Right lobe of liver (tissue), 6 donors: Measurements from ENCODE around the gene DYSF. TPM values are rescaled to one million over a fixed set of nuclear protein-coding genes. Genes with fewer than 3 reads are reported as not detected.

Experiments used
- ATAC-seq, 4 donors: fragments of 200-7000 bp; cut with Tn5 transposase; one replicate each; pipeline ENCODE4 v1.9.1; 2020; ENCODE audit warnings: mild to moderate bottlenecking in 4 of 4, moderate library complexity in 4 of 4
- DNase-seq, 3 donors: peaks; one replicate each; pipeline ENCODE4 v3.0.0-alpha.2; 2020
- H3K27ac ChIP-seq, 3 donors: fragments of 200-600 bp; one replicate each; pipeline ENCODE4 v1.8.0; 2022
- H3K27me3 ChIP-seq, 2 donors: fragments of 200-600 bp; one replicate each; pipeline ENCODE4 v1.8.0; 2022
- H3K36me3 ChIP-seq, 4 donors: fragments of 200-600 bp; sonication (generic) in 1 of 4; one replicate each; pipeline versions ENCODE4 v1.5.1 to v1.8.0; 2017 to 2022; ENCODE audit warnings: control low read depth in 1 of 4
- H3K4me1 ChIP-seq, 4 donors: fragments of 200-600 bp; sonication (generic) in 1 of 4; one replicate each; pipeline versions ENCODE4 v1.5.1 to v1.8.0; 2017 to 2022; ENCODE audit warnings: control low read depth in 1 of 4
- H3K4me3 ChIP-seq, 3 donors: fragments of 200-600 bp; one replicate each; pipeline ENCODE4 v1.8.0; 2022
- H3K9me3 ChIP-seq, 4 donors: fragments of 200-600 bp; sonication (generic) in 1 of 4; one replicate each; pipeline versions ENCODE4 v1.5.1 to v1.8.0; 2017 to 2022; ENCODE audit warnings: control low read depth in 1 of 4
- POLR2A ChIP-seq: fragments of 450-650 bp; IDR thresholded peaks from one replicate; pipeline ENCODE4 v1.6.1; 2017; ENCODE audit warnings: antibody characterized with exemption, mild to moderate bottlenecking
- WGBS: methylation state at CpG from one replicate; pipeline ENCODE4 v1.1.6; 2018; ENCODE audit warnings: low coverage, low lambda C conversion rate; ENCODE audit not compliant: insufficient coverage; ENCODE audit errors: missing lambda C conversion rate; 5-methylcytosine and 5-hydroxymethylcytosine counted together
- intact Hi-C, 2 donors: fragments of 100-400 bp; cut with DNase I; formaldehyde crosslinking; loops; one replicate each; pipeline versions ENCODE4 v1.11.2 to v1.14.1; 2022
- total RNA-seq, 6 experiments: library from RNA; depleted of rRNA in 2 of 6; stranded (reverse); fragments of >200 nt in 2 of 6; fragmentation: NEBNext Ultra II Directional in 3 of 6; extraction: Animal tissue kit (Norgen Biotek cat#: 25700) in 3 of 6; gene quantifications; one replicate each; pipeline versions ENCODE4 v1.1.0 to v1.2.4, GENCODE V29; 2016 to 2023
- TF ChIP-seq, protein P1 (sequence below), 4 donors: fragments of 200-600 bp in 3 of 4; fragments of 450-650 bp in 1 of 4; IDR thresholded peaks; one replicate each; pipeline versions ENCODE4 v1.5.1 to v1.8.0; 2016 to 2022; ENCODE audit warnings: antibody characterized with exemption in 4 of 4, mild to moderate bottlenecking in 2 of 4
- donor health status: DM: no; HTN: yes; CAD: no.
- donor health status: DM: no; HTN: no; CAD: no.
- donor health status: DM: no; HTN: no; CAD: no.
- donor health status: DM: no; HTN: yes; CAD: no.
- donor health status: DM: no; HTN: yes; CAD: no.

DYSF gene
- total RNA-seq, 6 experiments from 2014 or later: 21.8 to 55.0 (median 32.9) TPM

GRCh38 chr2:71513721-71514120 is 60.4 kb downstream of the DYSF start:
- Histone ChIP-seq H3K27me3 (no peaks in the 10 kb centered on the region), H3K4me3 (no peak overlapping the region), H3K9me3 (no peaks in the 10 kb centered on the region), H3K27ac (no peak overlapping the region), H3K36me3 (peaks cover 0 to 6% (median 0%) of the 10 kb centered on the region in 4 donors), H3K4me1 (no peaks in the 10 kb centered on the region)
- TF ChIP-seq POLR2A: no peak
- TF ChIP-seq, protein P1, sequence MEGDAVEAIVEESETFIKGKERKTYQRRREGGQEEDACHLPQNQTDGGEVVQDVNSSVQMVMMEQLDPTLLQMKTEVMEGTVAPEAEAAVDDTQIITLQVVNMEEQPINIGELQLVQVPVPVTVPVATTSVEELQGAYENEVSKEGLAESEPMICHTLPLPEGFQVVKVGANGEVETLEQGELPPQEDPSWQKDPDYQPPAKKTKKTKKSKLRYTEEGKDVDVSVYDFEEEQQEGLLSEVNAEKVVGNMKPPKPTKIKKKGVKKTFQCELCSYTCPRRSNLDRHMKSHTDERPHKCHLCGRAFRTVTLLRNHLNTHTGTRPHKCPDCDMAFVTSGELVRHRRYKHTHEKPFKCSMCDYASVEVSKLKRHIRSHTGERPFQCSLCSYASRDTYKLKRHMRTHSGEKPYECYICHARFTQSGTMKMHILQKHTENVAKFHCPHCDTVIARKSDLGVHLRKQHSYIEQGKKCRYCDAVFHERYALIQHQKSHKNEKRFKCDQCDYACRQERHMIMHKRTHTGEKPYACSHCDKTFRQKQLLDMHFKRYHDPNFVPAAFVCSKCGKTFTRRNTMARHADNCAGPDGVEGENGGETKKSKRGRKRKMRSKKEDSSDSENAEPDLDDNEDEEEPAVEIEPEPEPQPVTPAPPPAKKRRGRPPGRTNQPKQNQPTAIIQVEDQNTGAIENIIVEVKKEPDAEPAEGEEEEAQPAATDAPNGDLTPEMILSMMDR (IDR thresholded peaks at IDR 0.05): no peak
- intact Hi-C loops: loop anchor here in 1 of 2 donors (10.0 kb wide), 1 partner anchor 209 kb away; no protein-coding TSS in a partner anchor
- no peak for DNase-seq
- ATAC-seq: no peak
- WGBS: 93% methylated on average over 7 of the region's 11 CpGs

- Histone ChIP-seq H3K9me3 (no peaks in the 10 kb centered on the region), H3K27ac (no peak overlapping the region), H3K36me3 (peaks cover 0 to 6% (median 0%) of the 10 kb centered on the region in 4 donors), H3K27me3 (no peaks in the 10 kb centered on the region), H3K4me3 (no peak overlapping the region), H3K4me1 (no peaks in the 10 kb centered on the region)
- DNase-seq: peak in 1 of 3 donors; percentile 28
- intact Hi-C loops: loop anchor here in 1 of 2 donors (10.0 kb wide), 1 partner anchor 212 kb away; no protein-coding TSS in a partner anchor
- TF ChIP-seq, protein P1 (IDR thresholded peaks at IDR 0.05): no peak
- TF ChIP-seq POLR2A: no peak
- 90% methylated on average over 12 of the region's 16 CpGs for WGBS
- no peak for ATAC-seq
Observed at GRCh38 chr2:71516253-71516888, 63.0 kb downstream of the DYSF start.

DNA sequence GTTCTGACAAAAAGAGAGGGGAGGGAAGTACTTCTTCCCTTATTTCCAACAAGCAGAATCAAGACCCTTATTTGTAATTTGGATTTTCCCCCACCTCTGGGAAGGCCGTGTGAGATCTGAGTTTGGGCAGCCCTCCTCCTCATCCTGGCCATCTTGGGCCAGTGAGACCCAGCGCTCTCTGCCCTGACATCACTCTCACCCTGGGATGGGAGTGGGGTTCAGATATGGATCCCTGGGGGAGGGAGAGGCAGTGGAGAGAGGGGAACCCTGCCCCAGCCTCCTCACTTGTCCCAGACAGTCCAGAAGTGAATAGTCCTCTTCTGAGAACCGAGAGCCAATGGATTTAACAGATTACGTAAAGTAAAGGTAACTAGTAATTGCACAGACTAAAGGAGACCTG is 64.5 kb downstream of the DYSF start:
- Histone ChIP-seq H3K4me3 (no peak overlapping the region), H3K36me3 (peaks cover 0 to 6% (median 0%) of the 10 kb centered on the region in 4 donors), H3K9me3 (no peaks in the 10 kb centered on the region), H3K27me3 (no peaks in the 10 kb centered on the region), H3K27ac (no peak overlapping the region), H3K4me1 (no peaks in the 10 kb centered on the region)
- intact Hi-C loops: loop anchor here in 1 of 2 donors (10.0 kb wide), 1 partner anchor 213 kb away; no protein-coding TSS in a partner anchor
- DNase-seq: peak in 1 of 3 donors; percentile 4
- no peak for ATAC-seq
- WGBS: 85% methylated on average over 2 of the region's 4 CpGs
- TF ChIP-seq, protein P1 (IDR thresholded peaks at IDR 0.05): no peak
- no peak for TF ChIP-seq POLR2A

GRCh38 chr2:71521436-71521950 is 68.1 kb downstream of the DYSF start:
- Histone ChIP-seq H3K27ac (no peak overlapping the region), H3K4me1 (no peaks in the 10 kb centered on the region), H3K36me3 (peaks cover 0 to 2% (median 0%) of the 10 kb centered on the region in 4 donors), H3K27me3 (no peaks in the 10 kb centered on the region), H3K9me3 (no peaks in the 10 kb centered on the region), H3K4me3 (no peak overlapping the region)
- peak in 1 of 4 donors; percentile 30 for ATAC-seq
- intact Hi-C loops: no loop called here
- peak in 1 of 3 donors; percentile 29 for DNase-seq
- 82% methylated on average over 7 of the region's 8 CpGs for WGBS
- no peak for TF ChIP-seq POLR2A

DNA sequence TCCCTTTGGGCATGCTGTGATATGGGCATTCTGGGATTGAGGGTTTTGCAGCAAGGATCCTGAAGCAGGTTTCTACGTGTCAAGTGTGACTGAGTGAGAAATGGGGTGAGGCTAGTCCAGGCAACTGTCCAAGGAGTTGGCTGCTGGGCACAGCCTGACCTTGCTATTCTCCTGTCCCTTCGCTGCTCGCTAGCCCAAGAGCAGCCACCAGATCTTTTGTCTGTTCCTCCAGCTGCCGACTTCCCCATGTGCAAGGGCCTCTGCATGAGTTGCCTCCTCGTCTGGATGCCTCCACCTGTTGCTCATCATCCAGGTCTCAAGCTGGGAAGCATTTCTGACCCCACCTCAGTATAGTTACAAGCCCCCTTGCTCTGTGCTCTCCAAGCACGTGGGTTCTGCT is 71.1 kb downstream of the DYSF start:
- 54% methylated on average over 2 of the region's 6 CpGs for WGBS
- intact Hi-C loops: no loop called here

More for the DNA sequence above, 71.1 kb downstream of the DYSF start:
- H3K27me3 ChIP-seq: no peaks in the 10 kb centered on the region
- H3K9me3 ChIP-seq: no peaks in the 10 kb centered on the region
- no peaks in the 10 kb centered on the region for H3K4me1 ChIP-seq
- peak in 1 of 3 donors; percentile 15 for DNase-seq
- peaks cover 0 to 3% (median 0%) of the 10 kb centered on the region in 4 donors for H3K36me3 ChIP-seq
- no peak overlapping the region for H3K4me3 ChIP-seq
- H3K27ac ChIP-seq: no peak overlapping the region
- TF ChIP-seq, protein P1 (IDR thresholded peaks at IDR 0.05): no peak
- TF ChIP-seq POLR2A: no peak
- ATAC-seq: no peak
